ENCODE measurements around the gene MSH5.

GRCh38 chr6:31706599-31706998 lies 33.2 kb upstream of the MSH5 start, which contains the start of gene LY6G6F:
- TF ChIP-seq, protein P1, sequence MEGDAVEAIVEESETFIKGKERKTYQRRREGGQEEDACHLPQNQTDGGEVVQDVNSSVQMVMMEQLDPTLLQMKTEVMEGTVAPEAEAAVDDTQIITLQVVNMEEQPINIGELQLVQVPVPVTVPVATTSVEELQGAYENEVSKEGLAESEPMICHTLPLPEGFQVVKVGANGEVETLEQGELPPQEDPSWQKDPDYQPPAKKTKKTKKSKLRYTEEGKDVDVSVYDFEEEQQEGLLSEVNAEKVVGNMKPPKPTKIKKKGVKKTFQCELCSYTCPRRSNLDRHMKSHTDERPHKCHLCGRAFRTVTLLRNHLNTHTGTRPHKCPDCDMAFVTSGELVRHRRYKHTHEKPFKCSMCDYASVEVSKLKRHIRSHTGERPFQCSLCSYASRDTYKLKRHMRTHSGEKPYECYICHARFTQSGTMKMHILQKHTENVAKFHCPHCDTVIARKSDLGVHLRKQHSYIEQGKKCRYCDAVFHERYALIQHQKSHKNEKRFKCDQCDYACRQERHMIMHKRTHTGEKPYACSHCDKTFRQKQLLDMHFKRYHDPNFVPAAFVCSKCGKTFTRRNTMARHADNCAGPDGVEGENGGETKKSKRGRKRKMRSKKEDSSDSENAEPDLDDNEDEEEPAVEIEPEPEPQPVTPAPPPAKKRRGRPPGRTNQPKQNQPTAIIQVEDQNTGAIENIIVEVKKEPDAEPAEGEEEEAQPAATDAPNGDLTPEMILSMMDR (IDR thresholded peaks at IDR 0.05; ENCODE audit: low read length), result no peak
- no peak for TF ChIP-seq EZH2 (IDR thresholded peaks at IDR 0.05; ENCODE audit: borderline replicate concordance, low read length)

Measured in OCI-LY1 (cell line).